DOHH2 (cell line): ENCODE results near the gene RND3.

ENCODE experiments used
- CTCF ChIP-seq: fragments of 200-600 bp; sonication (generic); IDR thresholded peaks from one replicate; pipeline ENCODE4 v1.5.1; 2014; ENCODE audit warnings: antibody characterized with exemption, mild to moderate bottlenecking, low read depth, low read length; ENCODE audit not compliant: poor library complexity, severe bottlenecking
- EZH2phosphoT487 ChIP-seq: fragments of 200-600 bp; sonication (generic); IDR thresholded peaks from 2 replicates; pipeline ENCODE4 v1.6.1; 2017; ENCODE audit warnings: borderline replicate concordance, mild to moderate bottlenecking, antibody characterized with exemption, low read length, moderate library complexity, mixed read lengths

GRCh38 chr2:150468350-150468960, 19.0 kb downstream of the RND3 start:
- TF ChIP-seq CTCF (no peak), EZH2phosphoT487 (no peak)
